Endodermal cell (in vitro differentiated cells): ENCODE results near the gene GNAQ. TPM values are rescaled to one million over a fixed set of nuclear protein-coding genes. Genes with fewer than 3 reads are reported as not detected.
A peak's percentile ranks its signal among the peaks of the same experiment; 100 is the strongest.

Experiments
- DNase-seq: peaks from one replicate; pipeline ENCODE4 v3.0.0-alpha.2; 2017
- H3K27ac ChIP-seq: 2 replicates; pipeline ENCODE4 v1.5.1; 2013; ENCODE audit warnings: mild to moderate bottlenecking, low read depth, low read length, moderate library complexity
- H3K27me3 ChIP-seq: 2 replicates; pipeline ENCODE4 v1.6.1; 2013; ENCODE audit warnings: mild to moderate bottlenecking, low read length, moderate library complexity; ENCODE audit not compliant: insufficient read depth, control insufficient read depth, poor library complexity, severe bottlenecking
- H3K36me3 ChIP-seq: 2 replicates; pipeline ENCODE4 v1.7.0; 2013; ENCODE audit warnings: mild to moderate bottlenecking, low read length, moderate library complexity; ENCODE audit not compliant: control insufficient read depth, insufficient read depth
- H3K4me1 ChIP-seq: one replicate; pipeline ENCODE4 v1.7.0; 2013; ENCODE audit warnings: low read length; ENCODE audit not compliant: control insufficient read depth, insufficient read depth
- H3K4me3 ChIP-seq: 2 replicates; pipeline ENCODE4 v1.5.1; 2013; ENCODE audit warnings: mild to moderate bottlenecking, low read length, moderate library complexity
- H3K9ac ChIP-seq: 2 replicates; pipeline ENCODE4 v1.6.1; 2013; ENCODE audit warnings: mild to moderate bottlenecking, low read length, moderate library complexity; ENCODE audit not compliant: poor library complexity, severe bottlenecking; ENCODE audit errors: extremely low read depth
- H3K9me3 ChIP-seq: 2 replicates; pipeline ENCODE4 v1.6.1; 2013; ENCODE audit warnings: mild to moderate bottlenecking, low read length, moderate library complexity; ENCODE audit not compliant: control insufficient read depth
- H3K27ac Mint-ChIP-seq: 2 replicates; pipeline ENCODE4 v1.8.0; 2020; ENCODE audit warnings: mixed read lengths
- H3K27me3 Mint-ChIP-seq: 2 replicates; pipeline ENCODE4 v1.8.0; 2021; ENCODE audit warnings: mild to moderate bottlenecking, mixed read lengths; ENCODE audit not compliant: insufficient read depth
- H3K36me3 Mint-ChIP-seq: 2 replicates; pipeline ENCODE4 v1.8.0; 2020; ENCODE audit warnings: low read depth, mixed read lengths
- H3K4me1 Mint-ChIP-seq: 2 replicates; pipeline ENCODE4 v1.8.0; 2020; ENCODE audit warnings: mixed read lengths
- H3K4me3 Mint-ChIP-seq: 2 replicates; pipeline ENCODE4 v1.8.0; 2020; ENCODE audit warnings: mild to moderate bottlenecking, moderate library complexity, mixed read lengths
- H3K9me3 Mint-ChIP-seq: 2 replicates; pipeline ENCODE4 v1.8.0; 2020; ENCODE audit warnings: mild to moderate bottlenecking, mixed read lengths
- WGBS, 2 experiments: methylation state at CpG; one replicate each; pipeline versions ENCODE4 v1.1.5 to v1.1.7; 2013; ENCODE audit warnings: missing lambda C conversion rate in 2 of 2, mixed read lengths in 1 of 2; ENCODE audit not compliant: insufficient coverage in 1 of 2, insufficient read length in 1 of 2; 5-methylcytosine and 5-hydroxymethylcytosine counted together
- total RNA-seq, 2 donors: library from RNA; stranded (reverse); fragmentation: NEBNext Ultra II Directional in 1 of 2; extraction: Animal tissue kit (Norgen Biotek cat#: 25700) in 1 of 2; gene quantifications; 2 replicates in 1 of 2; 3 replicates in 1 of 2; pipeline ENCODE4 v1.2.1, GENCODE V29; 2021
- TF ChIP-seq, protein P1 (sequence below): fragments of 200-600 bp; sonication (generic); conservative IDR thresholded peaks from 2 replicates; pipeline ENCODE4 v1.5.0; 2021; ENCODE audit warnings: antibody characterized with exemption, mild to moderate bottlenecking

Gene GNAQ
- total RNA-seq, 2 donors from 2014 or later: 46.0 to 57.6 TPM

DNA sequence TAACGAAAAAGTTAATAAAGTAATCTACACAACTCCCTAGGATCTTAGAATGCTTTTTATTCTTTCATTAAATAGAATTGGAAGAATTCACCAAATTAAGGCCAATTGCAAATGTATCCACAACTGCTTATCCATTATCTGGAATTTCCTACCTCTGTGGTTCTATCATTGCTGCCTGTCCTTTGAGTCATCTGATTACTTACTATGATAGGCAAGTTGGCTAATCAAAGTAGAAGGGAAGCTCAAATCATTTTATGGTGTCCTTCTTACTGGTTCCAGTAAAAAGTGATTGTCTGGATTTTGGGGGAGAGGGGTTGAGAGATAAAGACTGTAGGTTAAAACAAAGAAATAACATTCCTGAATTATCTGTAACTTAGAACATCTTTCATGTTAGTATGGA, 222.1 kb downstream of the GNAQ start:
- TF ChIP-seq, protein P1, sequence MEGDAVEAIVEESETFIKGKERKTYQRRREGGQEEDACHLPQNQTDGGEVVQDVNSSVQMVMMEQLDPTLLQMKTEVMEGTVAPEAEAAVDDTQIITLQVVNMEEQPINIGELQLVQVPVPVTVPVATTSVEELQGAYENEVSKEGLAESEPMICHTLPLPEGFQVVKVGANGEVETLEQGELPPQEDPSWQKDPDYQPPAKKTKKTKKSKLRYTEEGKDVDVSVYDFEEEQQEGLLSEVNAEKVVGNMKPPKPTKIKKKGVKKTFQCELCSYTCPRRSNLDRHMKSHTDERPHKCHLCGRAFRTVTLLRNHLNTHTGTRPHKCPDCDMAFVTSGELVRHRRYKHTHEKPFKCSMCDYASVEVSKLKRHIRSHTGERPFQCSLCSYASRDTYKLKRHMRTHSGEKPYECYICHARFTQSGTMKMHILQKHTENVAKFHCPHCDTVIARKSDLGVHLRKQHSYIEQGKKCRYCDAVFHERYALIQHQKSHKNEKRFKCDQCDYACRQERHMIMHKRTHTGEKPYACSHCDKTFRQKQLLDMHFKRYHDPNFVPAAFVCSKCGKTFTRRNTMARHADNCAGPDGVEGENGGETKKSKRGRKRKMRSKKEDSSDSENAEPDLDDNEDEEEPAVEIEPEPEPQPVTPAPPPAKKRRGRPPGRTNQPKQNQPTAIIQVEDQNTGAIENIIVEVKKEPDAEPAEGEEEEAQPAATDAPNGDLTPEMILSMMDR: no peak
- WGBS, 2 experiments: 100% methylated on average over 1 of the region's 1 CpG; no CpG with 5 or more reads in 1 of the 2 experiments
- Histone ChIP-seq H3K36me3 (peaks cover 17% of the 10 kb centered on the region), H3K4me3 (no peak overlapping the region), H3K9ac (no peak overlapping the region), H3K27ac (no peak overlapping the region), H3K9me3 (no peaks in the 10 kb centered on the region), H3K4me1 (no peaks in the 10 kb centered on the region), H3K27me3 (no peaks in the 10 kb centered on the region)
- Mint-ChIP-seq H3K27me3 (peaks cover 6% of the 10 kb centered on the region), H3K4me3 (no peak overlapping the region), H3K36me3 (peaks cover 24% of the 10 kb centered on the region), H3K4me1 (peaks cover 16% of the 10 kb centered on the region), H3K27ac (no peak overlapping the region), H3K9me3 (no peaks in the 10 kb centered on the region)
- no peak for DNase-seq

DNA sequence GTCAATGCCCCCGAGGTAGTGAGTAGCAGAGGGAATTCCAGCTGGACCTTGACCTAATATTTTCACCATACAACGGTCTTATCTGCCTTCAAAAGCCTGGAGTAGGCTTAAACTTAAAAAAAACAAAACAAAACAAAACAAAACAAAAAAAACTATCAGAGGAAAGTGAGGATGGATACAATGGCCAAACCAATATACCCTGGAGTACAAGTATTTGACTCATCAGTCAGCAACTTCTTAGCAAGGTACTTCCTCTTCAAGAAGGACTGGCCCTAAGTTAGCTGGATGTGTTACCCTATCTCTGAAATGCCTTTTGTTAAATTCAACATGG, 222.9 kb downstream of the GNAQ start:
- no peak overlapping the region for H3K4me3 ChIP-seq
- Mint-ChIP-seq H3K4me3 (no peak overlapping the region), H3K9me3 (no peaks in the 10 kb centered on the region), H3K36me3 (peaks cover 19% of the 10 kb centered on the region), H3K27me3 (peaks cover 1% of the 10 kb centered on the region), H3K4me1 (peaks cover 16% of the 10 kb centered on the region), H3K27ac (no peak overlapping the region)
- H3K4me1 ChIP-seq: no peaks in the 10 kb centered on the region
- DNase-seq: no peak
- no peak overlapping the region for H3K9ac ChIP-seq
- peaks cover 13% of the 10 kb centered on the region for H3K36me3 ChIP-seq
- TF ChIP-seq, protein P1: no peak
- H3K27ac ChIP-seq: no peak overlapping the region
- H3K9me3 ChIP-seq: no peaks in the 10 kb centered on the region
- WGBS, 2 experiments: 71 to 100% methylated on average over 1 to 2 of the region's 2 CpGs
- H3K27me3 ChIP-seq: no peaks in the 10 kb centered on the region

DNA sequence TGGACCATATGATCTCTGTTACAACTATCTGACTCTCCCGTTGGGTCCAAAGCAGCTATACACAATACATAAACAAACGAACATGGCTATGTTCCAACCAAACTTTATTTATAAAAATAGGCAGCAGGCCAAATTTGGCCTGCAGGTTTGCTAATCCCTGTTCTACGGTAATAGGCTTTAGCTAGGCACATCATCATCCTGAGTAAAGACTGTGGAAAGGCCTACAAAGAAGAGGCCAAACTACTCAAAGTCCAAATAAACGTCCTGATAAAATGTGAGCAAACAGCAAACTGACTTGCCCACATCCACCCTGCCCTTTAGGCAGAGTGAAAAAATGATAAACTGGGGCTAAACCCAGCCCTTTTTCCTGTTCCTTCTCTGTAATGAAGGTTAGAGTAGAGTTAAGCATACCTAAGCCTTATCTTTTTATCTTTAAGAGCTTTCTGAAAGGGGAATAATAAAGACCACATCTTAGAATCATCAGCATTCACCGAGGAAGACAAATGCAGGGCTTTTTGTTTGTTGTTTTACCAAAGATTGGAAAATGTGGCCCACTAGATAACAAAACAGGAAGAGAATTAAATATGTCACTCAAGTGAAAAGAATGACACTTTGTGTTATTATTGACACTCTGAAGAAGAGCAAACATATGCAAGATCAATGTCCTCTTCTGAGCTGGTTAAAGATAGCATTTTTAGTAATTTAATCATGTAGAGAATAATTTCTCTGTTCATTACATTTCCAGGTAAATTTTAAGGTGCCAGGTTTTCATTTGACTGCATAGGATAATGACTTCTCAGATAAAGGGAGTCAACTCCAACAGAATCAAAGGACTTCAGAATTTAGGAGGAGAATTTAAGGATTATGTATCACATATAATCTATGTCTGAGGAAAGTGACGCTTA, 223.5 kb downstream of the GNAQ start:
- DNase-seq: no peak
- no peak overlapping the region for H3K4me3 Mint-ChIP-seq
- no peak overlapping the region for H3K27ac Mint-ChIP-seq
- H3K27me3 ChIP-seq: no peaks in the 10 kb centered on the region
- no peaks in the 10 kb centered on the region for H3K27me3 Mint-ChIP-seq
- peaks cover 22% of the 10 kb centered on the region for H3K4me1 Mint-ChIP-seq
- peaks cover 13% of the 10 kb centered on the region for H3K36me3 ChIP-seq
- H3K9me3 Mint-ChIP-seq: no peaks in the 10 kb centered on the region
- no peaks in the 10 kb centered on the region for H3K4me1 ChIP-seq
- no peak overlapping the region for H3K9ac ChIP-seq
- H3K36me3 Mint-ChIP-seq: peaks cover 13% of the 10 kb centered on the region
- peak overlapping the region; percentile 28 for H3K4me3 ChIP-seq
- H3K27ac ChIP-seq: no peak overlapping the region
- no peaks in the 10 kb centered on the region for H3K9me3 ChIP-seq
- TF ChIP-seq, protein P1: no peak
- 85 to 98% methylated on average over 2 to 6 of the region's 6 CpGs for WGBS, 2 experiments
